ENCODE data around the gene AKNA.

- TF ChIP-seq EP300 (IDR thresholded peaks at IDR 0.05) (no peak), POLR2AphosphoS5 (IDR thresholded peaks at IDR 0.05) (no peak)
- TF ChIP-seq, protein P1, sequence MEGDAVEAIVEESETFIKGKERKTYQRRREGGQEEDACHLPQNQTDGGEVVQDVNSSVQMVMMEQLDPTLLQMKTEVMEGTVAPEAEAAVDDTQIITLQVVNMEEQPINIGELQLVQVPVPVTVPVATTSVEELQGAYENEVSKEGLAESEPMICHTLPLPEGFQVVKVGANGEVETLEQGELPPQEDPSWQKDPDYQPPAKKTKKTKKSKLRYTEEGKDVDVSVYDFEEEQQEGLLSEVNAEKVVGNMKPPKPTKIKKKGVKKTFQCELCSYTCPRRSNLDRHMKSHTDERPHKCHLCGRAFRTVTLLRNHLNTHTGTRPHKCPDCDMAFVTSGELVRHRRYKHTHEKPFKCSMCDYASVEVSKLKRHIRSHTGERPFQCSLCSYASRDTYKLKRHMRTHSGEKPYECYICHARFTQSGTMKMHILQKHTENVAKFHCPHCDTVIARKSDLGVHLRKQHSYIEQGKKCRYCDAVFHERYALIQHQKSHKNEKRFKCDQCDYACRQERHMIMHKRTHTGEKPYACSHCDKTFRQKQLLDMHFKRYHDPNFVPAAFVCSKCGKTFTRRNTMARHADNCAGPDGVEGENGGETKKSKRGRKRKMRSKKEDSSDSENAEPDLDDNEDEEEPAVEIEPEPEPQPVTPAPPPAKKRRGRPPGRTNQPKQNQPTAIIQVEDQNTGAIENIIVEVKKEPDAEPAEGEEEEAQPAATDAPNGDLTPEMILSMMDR (IDR thresholded peaks at IDR 0.05) = no peak
Observed at GRCh38 chr9:114371973-114372917, 15.5 kb downstream of the AKNA start.

Measured in sigmoid colon (tissue), 4 donors.